Measurements from ENCODE around the gene GRIA3.

GRIA3 gene

DNA sequence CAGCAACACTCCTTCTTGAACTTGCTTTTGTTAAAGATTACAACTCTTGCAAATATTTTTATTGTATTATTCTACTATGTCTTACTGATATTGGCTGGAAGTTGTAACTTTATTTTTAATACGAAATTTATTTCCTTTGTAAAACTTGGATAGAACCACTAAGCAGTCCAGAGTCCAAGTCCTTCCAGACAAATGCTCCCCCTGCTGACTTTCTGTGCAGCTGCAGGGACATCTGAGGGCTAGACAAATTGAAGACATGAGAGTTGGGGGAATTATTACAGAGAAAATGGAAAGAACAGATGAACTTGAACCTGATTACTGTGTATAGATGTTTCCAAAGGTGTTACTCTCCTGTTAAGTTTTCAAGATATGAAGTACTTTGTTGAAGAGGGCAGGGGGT, 238.8 kb downstream of the GRIA3 start:
- Histone ChIP-seq H3K79me1 (ENCODE audit: low read length) (no peaks in the 10 kb centered on the region), H3K9ac (ENCODE audit: low read length) (no peak overlapping the region), H3K9me3 (ENCODE audit: insufficient read depth, low read depth, low read length) (no peaks in the 10 kb centered on the region), H3K18ac (ENCODE audit: low read length) (no peak overlapping the region), H3K27me3 (ENCODE audit: insufficient read depth, low read length) (no peaks in the 10 kb centered on the region), H3K14ac (ENCODE audit: low read length) (no peak overlapping the region), H4K8ac (ENCODE audit: low read depth, low read length) (no peak overlapping the region), H4K12ac (ENCODE audit: low read depth, low read length) (no peak overlapping the region), H3K4me3 (ENCODE audit: low read depth, low read length) (no peak overlapping the region), H3K23ac (ENCODE audit: low read length) (no peak overlapping the region), H3K4me1 (ENCODE audit: control insufficient read depth in 1 of 2, insufficient read depth in 2 of 2, low read length in 2 of 2) (no peaks in the 10 kb centered on the region), H2AK5ac (ENCODE audit: low read length) (no peak overlapping the region), H3K27ac (ENCODE audit: low read depth, low read length) (no peak overlapping the region), H2BK5ac (ENCODE audit: low read depth, low read length, poor library complexity) (no peak overlapping the region), H3K4ac (ENCODE audit: low read depth, low read length) (no peak overlapping the region), H4K91ac (ENCODE audit: low read depth, low read length) (no peak overlapping the region), H3K79me2 (ENCODE audit: control insufficient read depth, insufficient read depth, low read length, poor library complexity) (no peaks in the 10 kb centered on the region), H2AFZ (ENCODE audit: insufficient read depth, low read length, poor library complexity) (no peak overlapping the region), H2BK12ac (ENCODE audit: low read length) (no peak overlapping the region), H3K36me3 (ENCODE audit: control insufficient read depth in 1 of 2, insufficient read depth in 2 of 2, low read length in 2 of 2) (no peaks in the 10 kb centered on the region), H3K4me2 (ENCODE audit: low read length) (no peak overlapping the region), H2BK120ac (ENCODE audit: insufficient read depth, low read length, poor library complexity) (no peak overlapping the region)
- DNase-seq = peak in 1 of 2 donors; percentile 20
- WGBS (ENCODE audit: extremely low coverage, insufficient coverage, insufficient read length) = no CpG with 5 or more reads among the region's 1 CpG

DNA sequence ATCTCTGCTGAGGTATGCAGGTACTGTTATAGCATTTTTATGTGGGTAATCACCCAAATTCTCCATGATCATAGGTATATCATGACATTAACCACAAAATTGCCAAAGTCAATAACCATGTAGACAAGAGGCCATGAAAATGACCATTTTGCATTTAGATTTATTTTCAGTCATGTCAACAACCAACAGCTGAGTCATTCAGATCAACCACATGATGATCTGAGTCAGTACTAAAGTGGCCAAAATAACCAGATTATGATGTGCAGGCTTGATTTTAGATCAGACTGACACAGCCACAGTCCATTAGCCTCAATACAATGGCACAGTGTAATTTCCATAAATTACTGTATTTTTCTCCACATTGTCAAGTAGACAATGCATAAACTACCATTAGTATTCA, 240.5 kb downstream of the GRIA3 start:
- DNase-seq = peak in 1 of 2 donors; percentile 23
- Histone ChIP-seq H4K12ac (ENCODE audit: low read depth, low read length) (no peak overlapping the region), H3K4ac (ENCODE audit: low read depth, low read length) (no peak overlapping the region), H3K9me3 (ENCODE audit: insufficient read depth, low read depth, low read length) (no peaks in the 10 kb centered on the region), H4K91ac (ENCODE audit: low read depth, low read length) (no peak overlapping the region), H3K4me3 (ENCODE audit: low read depth, low read length) (no peak overlapping the region), H3K9ac (ENCODE audit: low read length) (no peak overlapping the region), H3K4me2 (ENCODE audit: low read length) (no peak overlapping the region), H3K36me3 (ENCODE audit: control insufficient read depth in 1 of 2, insufficient read depth in 2 of 2, low read length in 2 of 2) (no peaks in the 10 kb centered on the region), H3K27ac (ENCODE audit: low read depth, low read length) (no peak overlapping the region), H3K4me1 (ENCODE audit: control insufficient read depth in 1 of 2, insufficient read depth in 2 of 2, low read length in 2 of 2) (no peaks in the 10 kb centered on the region), H2BK5ac (ENCODE audit: low read depth, low read length, poor library complexity) (no peak overlapping the region), H3K18ac (ENCODE audit: low read length) (no peak overlapping the region), H2BK12ac (ENCODE audit: low read length) (no peak overlapping the region), H3K79me2 (ENCODE audit: control insufficient read depth, insufficient read depth, low read length, poor library complexity) (no peaks in the 10 kb centered on the region), H2AFZ (ENCODE audit: insufficient read depth, low read length, poor library complexity) (no peak overlapping the region), H3K23ac (ENCODE audit: low read length) (no peak overlapping the region), H4K8ac (ENCODE audit: low read depth, low read length) (no peak overlapping the region), H2AK5ac (ENCODE audit: low read length) (no peak overlapping the region), H3K79me1 (ENCODE audit: low read length) (no peaks in the 10 kb centered on the region), H3K27me3 (ENCODE audit: insufficient read depth, low read length) (no peaks in the 10 kb centered on the region), H2BK120ac (ENCODE audit: insufficient read depth, low read length, poor library complexity) (no peak overlapping the region), H3K14ac (ENCODE audit: low read length) (no peak overlapping the region)

DNA sequence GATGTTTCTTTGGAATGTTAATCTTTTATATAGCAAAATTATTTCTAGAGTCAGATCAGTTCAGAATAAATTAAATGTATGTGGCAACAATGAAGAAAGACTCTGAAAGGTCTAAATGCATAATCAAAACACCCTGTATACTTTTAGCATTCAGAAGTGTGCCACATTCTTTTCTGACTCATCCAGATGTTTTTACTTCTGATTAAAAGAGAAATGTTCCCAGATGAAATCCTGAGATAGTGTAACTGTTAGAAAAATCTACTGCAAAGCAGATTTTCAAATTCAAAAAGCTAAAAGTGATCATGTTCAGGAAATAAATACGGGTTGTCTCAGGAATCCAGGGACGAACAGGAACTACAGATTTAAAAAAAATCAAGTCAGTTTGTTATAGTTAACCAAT, 241.4 kb downstream of the GRIA3 start:
- H3K27ac ChIP-seq (ENCODE audit: low read depth, low read length) = no peak overlapping the region

GRCh38 chrX:123425904-123426303, 241.8 kb downstream of the GRIA3 start:
- H4K91ac ChIP-seq (ENCODE audit: low read depth, low read length) = no peak overlapping the region
- H3K4ac ChIP-seq (ENCODE audit: low read depth, low read length) = no peak overlapping the region
- no CpG with 5 or more reads among the region's 3 CpGs for WGBS (ENCODE audit: extremely low coverage, insufficient coverage, insufficient read length)

More for the DNA sequence above, 241.4 kb downstream of the GRIA3 start:
- Histone ChIP-seq H2BK120ac (ENCODE audit: insufficient read depth, low read length, poor library complexity) (no peak overlapping the region), H3K27me3 (ENCODE audit: insufficient read depth, low read length) (no peaks in the 10 kb centered on the region), H3K79me1 (ENCODE audit: low read length) (no peaks in the 10 kb centered on the region), H2AFZ (ENCODE audit: insufficient read depth, low read length, poor library complexity) (no peak overlapping the region), H3K79me2 (ENCODE audit: control insufficient read depth, insufficient read depth, low read length, poor library complexity) (no peaks in the 10 kb centered on the region), H3K9me3 (ENCODE audit: insufficient read depth, low read depth, low read length) (no peaks in the 10 kb centered on the region), H4K91ac (ENCODE audit: low read depth, low read length) (no peak overlapping the region), H3K14ac (ENCODE audit: low read length) (no peak overlapping the region), H3K23ac (ENCODE audit: low read length) (no peak overlapping the region), H3K36me3 (ENCODE audit: control insufficient read depth in 1 of 2, insufficient read depth in 2 of 2, low read length in 2 of 2) (no peaks in the 10 kb centered on the region), H3K9ac (ENCODE audit: low read length) (no peak overlapping the region), H4K8ac (ENCODE audit: low read depth, low read length) (no peak overlapping the region), H3K4me2 (ENCODE audit: low read length) (no peak overlapping the region), H4K12ac (ENCODE audit: low read depth, low read length) (no peak overlapping the region), H3K18ac (ENCODE audit: low read length) (no peak overlapping the region), H3K4me3 (ENCODE audit: low read depth, low read length) (no peak overlapping the region), H3K4ac (ENCODE audit: low read depth, low read length) (no peak overlapping the region), H2BK12ac (ENCODE audit: low read length) (no peak overlapping the region), H3K4me1 (ENCODE audit: control insufficient read depth in 1 of 2, insufficient read depth in 2 of 2, low read length in 2 of 2) (no peaks in the 10 kb centered on the region), H2AK5ac (ENCODE audit: low read length) (no peak overlapping the region), H2BK5ac (ENCODE audit: low read depth, low read length, poor library complexity) (no peak overlapping the region)
- DNase-seq = peak in 1 of 2 donors; percentile 33
- no CpG with 5 or more reads among the region's 2 CpGs for WGBS (ENCODE audit: extremely low coverage, insufficient coverage, insufficient read length)

More at GRCh38 chrX:123425904-123426303, 241.8 kb downstream of the GRIA3 start:
- H3K4me1 ChIP-seq (ENCODE audit: control insufficient read depth in 1 of 2, insufficient read depth in 2 of 2, low read length in 2 of 2) = no peaks in the 10 kb centered on the region
- H4K8ac ChIP-seq (ENCODE audit: low read depth, low read length) = no peak overlapping the region
- no peak overlapping the region for H3K27ac ChIP-seq (ENCODE audit: low read depth, low read length)
- H2BK120ac ChIP-seq (ENCODE audit: insufficient read depth, low read length, poor library complexity) = no peak overlapping the region
- no peaks in the 10 kb centered on the region for H3K9me3 ChIP-seq (ENCODE audit: insufficient read depth, low read depth, low read length)
- no peak overlapping the region for H3K23ac ChIP-seq (ENCODE audit: low read length)
- H3K9ac ChIP-seq (ENCODE audit: low read length) = no peak overlapping the region
- no peaks in the 10 kb centered on the region for H3K79me1 ChIP-seq (ENCODE audit: low read length)
- no peaks in the 10 kb centered on the region for H3K36me3 ChIP-seq (ENCODE audit: control insufficient read depth in 1 of 2, insufficient read depth in 2 of 2, low read length in 2 of 2)
- H2BK5ac ChIP-seq (ENCODE audit: low read depth, low read length, poor library complexity) = no peak overlapping the region
- no peak overlapping the region for H3K14ac ChIP-seq (ENCODE audit: low read length)
- H3K79me2 ChIP-seq (ENCODE audit: control insufficient read depth, insufficient read depth, low read length, poor library complexity) = no peaks in the 10 kb centered on the region
- no peak overlapping the region for H2BK12ac ChIP-seq (ENCODE audit: low read length)
- DNase-seq = peak in 1 of 2 donors; percentile 39
- H3K18ac ChIP-seq (ENCODE audit: low read length) = no peak overlapping the region
- no peak overlapping the region for H2AK5ac ChIP-seq (ENCODE audit: low read length)
- H3K4me2 ChIP-seq (ENCODE audit: low read length) = no peak overlapping the region
- no peaks in the 10 kb centered on the region for H3K27me3 ChIP-seq (ENCODE audit: insufficient read depth, low read length)
- H3K4me3 ChIP-seq (ENCODE audit: low read depth, low read length) = no peak overlapping the region
- no peak overlapping the region for H4K12ac ChIP-seq (ENCODE audit: low read depth, low read length)
- no peak overlapping the region for H2AFZ ChIP-seq (ENCODE audit: insufficient read depth, low read length, poor library complexity)
